Astrocyte of the cerebellum (primary cell): Measurements from ENCODE around the gene ANO7.

Experiments
- DNase-seq: peaks from one replicate; pipeline ENCODE4 v3.0.0-alpha.2; 2011; ENCODE audit warnings: low read depth
- H3K4me3 ChIP-seq: 2 replicates; pipeline ENCODE4 v1.5.1; 2011; ENCODE audit warnings: mild to moderate bottlenecking, low read depth, low read length, moderate library complexity
- CTCF ChIP-seq: IDR thresholded peaks from 2 replicates; pipeline ENCODE4 v1.5.1; 2012; ENCODE audit warnings: low read length, low read depth, moderate library complexity, mild to moderate bottlenecking; ENCODE audit errors: missing control alignments
- in situ Hi-C: cut with HindIII; loops from 2 replicates; pipeline ENCODE4 v1.10.0; 2017; ENCODE audit warnings: low sequenced_read_pairs

ANO7 gene

GRCh38 chr2:241188361-241189092 lies at the start of gene ANO7:
Gene ANO7, plus strand, starts transcription at chr2:241188677. Its CDS starts 1,387 bp downstream, at chr2:241190064.
- in situ Hi-C loops = no loop called here
- H3K4me3 ChIP-seq = no peak within 1 kb of the TSS
- TF ChIP-seq CTCF = no peak
- DNase-seq = no peak

- in situ Hi-C loops = loop anchor here (5.0 kb wide), 1 partner anchor 42 kb away; no protein-coding TSS in a partner anchor
- no peak for TF ChIP-seq CTCF
- H3K4me3 ChIP-seq = no peak overlapping the region
- DNase-seq = no peak
Measured at GRCh38 chr2:241139531-241140444, 48.7 kb upstream of the ANO7 start.

GRCh38 chr2:241140445-241140840 lies 48.0 kb upstream of the ANO7 start:
- no peak overlapping the region for H3K4me3 ChIP-seq
- no peak for TF ChIP-seq CTCF
- no peak for DNase-seq
- in situ Hi-C loops = loop anchor here (5.0 kb wide), 1 partner anchor 43 kb away; no protein-coding TSS in a partner anchor

GRCh38 chr2:241141214-241141770 lies 47.2 kb upstream of the ANO7 start:
- no peak for TF ChIP-seq CTCF
- no peak for DNase-seq
- in situ Hi-C loops = loop anchor here (5.0 kb wide), 1 partner anchor 44 kb away; no protein-coding TSS in a partner anchor
- H3K4me3 ChIP-seq = no peak overlapping the region

GRCh38 chr2:241142063-241142462 lies 46.4 kb upstream of the ANO7 start:
- DNase-seq = no peak
- no peak overlapping the region for H3K4me3 ChIP-seq
- TF ChIP-seq CTCF = no peak
- in situ Hi-C loops = loop anchor here (5.0 kb wide), 1 partner anchor 45 kb away; no protein-coding TSS in a partner anchor

GRCh38 chr2:241142593-241142992 lies 45.9 kb upstream of the ANO7 start:
- in situ Hi-C loops = loop anchor here (5.0 kb wide), 1 partner anchor 45 kb away; no protein-coding TSS in a partner anchor
- DNase-seq = no peak

More at GRCh38 chr2:241142593-241142992, 45.9 kb upstream of the ANO7 start:
- TF ChIP-seq CTCF = no peak
- no peak overlapping the region for H3K4me3 ChIP-seq
